HEK293 (cell line): ENCODE data around the gene MECR.

Source experiments
- SP2 ChIP-seq: fragments of 450-650 bp; formaldehyde crosslinking; IDR thresholded peaks from 2 replicates; pipeline ENCODE4 v1.5.1; 2016; ENCODE audit warnings: missing biosample characterization, missing genetic modification characterization
- TF ChIP-seq, protein P1 (sequence below): fragments of 450-650 bp; formaldehyde crosslinking; IDR thresholded peaks from 2 replicates; pipeline ENCODE4 v1.5.1; 2016; ENCODE audit warnings: missing biosample characterization, missing genetic modification characterization
- TF ChIP-seq, protein P2 (sequence below): fragments of 450-650 bp; formaldehyde crosslinking; IDR thresholded peaks from 2 replicates; pipeline ENCODE4 v1.5.1; 2016; ENCODE audit warnings: missing biosample characterization, missing genetic modification characterization

DNA sequence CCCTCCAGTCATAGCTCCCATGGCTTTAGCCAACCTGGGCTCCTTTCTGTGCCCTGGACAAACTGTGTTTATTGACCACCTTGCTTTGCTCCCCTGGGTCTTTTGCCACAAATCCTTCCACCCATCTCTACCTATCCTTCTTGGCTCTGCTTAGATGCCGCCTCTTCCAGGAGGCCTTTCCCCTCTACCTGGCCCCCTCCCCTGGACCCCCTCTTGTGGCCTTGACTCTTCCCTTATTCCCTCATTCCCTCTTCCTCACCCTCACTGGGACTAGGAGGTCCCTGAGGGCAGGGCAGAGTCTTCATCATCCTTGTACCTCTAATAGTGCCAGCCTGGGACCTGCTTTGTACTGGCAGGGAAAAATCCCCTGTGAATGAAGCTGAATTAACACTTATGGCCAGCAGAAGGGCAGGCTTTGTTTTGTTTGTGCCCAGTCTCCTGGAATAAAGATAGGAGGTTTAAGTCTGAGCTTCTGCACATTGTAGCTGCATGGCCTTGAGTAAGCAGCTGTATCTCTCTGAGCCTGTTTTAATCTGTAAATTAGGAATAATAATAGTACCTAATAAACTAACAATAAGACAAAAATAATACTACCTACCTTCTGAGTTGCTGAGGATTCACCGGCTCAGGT, 19.3 kb upstream of the MECR start:
- TF ChIP-seq, protein P1, sequence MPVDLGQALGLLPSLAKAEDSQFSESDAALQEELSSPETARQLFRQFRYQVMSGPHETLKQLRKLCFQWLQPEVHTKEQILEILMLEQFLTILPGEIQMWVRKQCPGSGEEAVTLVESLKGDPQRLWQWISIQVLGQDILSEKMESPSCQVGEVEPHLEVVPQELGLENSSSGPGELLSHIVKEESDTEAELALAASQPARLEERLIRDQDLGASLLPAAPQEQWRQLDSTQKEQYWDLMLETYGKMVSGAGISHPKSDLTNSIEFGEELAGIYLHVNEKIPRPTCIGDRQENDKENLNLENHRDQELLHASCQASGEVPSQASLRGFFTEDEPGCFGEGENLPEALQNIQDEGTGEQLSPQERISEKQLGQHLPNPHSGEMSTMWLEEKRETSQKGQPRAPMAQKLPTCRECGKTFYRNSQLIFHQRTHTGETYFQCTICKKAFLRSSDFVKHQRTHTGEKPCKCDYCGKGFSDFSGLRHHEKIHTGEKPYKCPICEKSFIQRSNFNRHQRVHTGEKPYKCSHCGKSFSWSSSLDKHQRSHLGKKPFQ (tag by site-specific recombination): no peak
- no peak for TF ChIP-seq SP2 (tag by site-specific recombination)
- TF ChIP-seq, protein P2, sequence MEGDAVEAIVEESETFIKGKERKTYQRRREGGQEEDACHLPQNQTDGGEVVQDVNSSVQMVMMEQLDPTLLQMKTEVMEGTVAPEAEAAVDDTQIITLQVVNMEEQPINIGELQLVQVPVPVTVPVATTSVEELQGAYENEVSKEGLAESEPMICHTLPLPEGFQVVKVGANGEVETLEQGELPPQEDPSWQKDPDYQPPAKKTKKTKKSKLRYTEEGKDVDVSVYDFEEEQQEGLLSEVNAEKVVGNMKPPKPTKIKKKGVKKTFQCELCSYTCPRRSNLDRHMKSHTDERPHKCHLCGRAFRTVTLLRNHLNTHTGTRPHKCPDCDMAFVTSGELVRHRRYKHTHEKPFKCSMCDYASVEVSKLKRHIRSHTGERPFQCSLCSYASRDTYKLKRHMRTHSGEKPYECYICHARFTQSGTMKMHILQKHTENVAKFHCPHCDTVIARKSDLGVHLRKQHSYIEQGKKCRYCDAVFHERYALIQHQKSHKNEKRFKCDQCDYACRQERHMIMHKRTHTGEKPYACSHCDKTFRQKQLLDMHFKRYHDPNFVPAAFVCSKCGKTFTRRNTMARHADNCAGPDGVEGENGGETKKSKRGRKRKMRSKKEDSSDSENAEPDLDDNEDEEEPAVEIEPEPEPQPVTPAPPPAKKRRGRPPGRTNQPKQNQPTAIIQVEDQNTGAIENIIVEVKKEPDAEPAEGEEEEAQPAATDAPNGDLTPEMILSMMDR: no peak
